ENCODE measurements around the gene ATG4B.

ATG4B gene

GRCh38 chr2:241613017-241613780, 24.3 kb upstream of the ATG4B start:
- no peak for DNase-seq (ENCODE audit: low read depth)

GRCh38 chr2:241615041-241615440, 22.5 kb upstream of the ATG4B start:
- DNase-seq (ENCODE audit: low read depth), result no peak

GRCh38 chr2:241615522-241616052, 21.9 kb upstream of the ATG4B start:
- no peak for DNase-seq (ENCODE audit: low read depth)

GRCh38 chr2:241616168-241617125, 21.0 kb upstream of the ATG4B start:
- no peak for DNase-seq (ENCODE audit: low read depth)

GRCh38 chr2:241617431-241618154, 19.9 kb upstream of the ATG4B start:
- DNase-seq (ENCODE audit: low read depth), result no peak

- DNase-seq (ENCODE audit: low read depth), result no peak
Measured at GRCh38 chr2:241618296-241618805, 19.1 kb upstream of the ATG4B start.

- no peak for DNase-seq (ENCODE audit: low read depth)
Measured at GRCh38 chr2:241618829-241619228, 18.7 kb upstream of the ATG4B start.

- no peak for DNase-seq (ENCODE audit: low read depth)
Measured at GRCh38 chr2:241619597-241620418, 17.7 kb upstream of the ATG4B start.

- no peak for DNase-seq (ENCODE audit: low read depth)
Measured at GRCh38 chr2:241620419-241620769, 17.1 kb upstream of the ATG4B start.

GRCh38 chr2:241627675-241628074, 9.8 kb upstream of the ATG4B start:
- DNase-seq (ENCODE audit: low read depth), result no peak

GRCh38 chr2:241629762-241630435, 7.6 kb upstream of the ATG4B start:
- DNase-seq (ENCODE audit: low read depth), result no peak

GRCh38 chr2:241632478-241633325, 4.8 kb upstream of the ATG4B start:
- no peak for DNase-seq (ENCODE audit: low read depth)

GRCh38 chr2:241633561-241633960, 3.9 kb upstream of the ATG4B start:
- no peak for DNase-seq (ENCODE audit: low read depth)

- DNase-seq (ENCODE audit: low read depth), result no peak
Measured at GRCh38 chr2:241635756-241636155, 1.7 kb upstream of the ATG4B start.

- no peak for DNase-seq (ENCODE audit: low read depth)
Measured at GRCh38 chr2:241636182-241637017, 1.1 kb upstream of the ATG4B start.

GRCh38 chr2:241637795-241638660, 535 bp downstream of the ATG4B start:
- DNase-seq (ENCODE audit: low read depth), result no peak

GRCh38 chr2:241638940-241639339, 1.4 kb downstream of the ATG4B start:
- no peak for DNase-seq (ENCODE audit: low read depth)

- DNase-seq (ENCODE audit: low read depth), result no peak
Measured at GRCh38 chr2:241639385-241639784, 1.9 kb downstream of the ATG4B start.
